AG04450 (cell line): ENCODE results near the gene INTS15. TPM values are rescaled to one million over a fixed set of nuclear protein-coding genes. Genes with fewer than 3 reads are reported as not detected.

Experiments used
- CTCF ChIA-PET: fragments of 300-600, 350-600 bp; formaldehyde crosslinking; extraction: SDS; loops from one replicate; lab custom pipeline; 2022; ENCODE audit warnings: antibody characterized with exemption, inconsistent platforms; lab: Charles Lee
- POLR2A ChIA-PET: fragments of 350-600 bp; formaldehyde crosslinking; extraction: SDS; loops from one replicate; lab custom pipeline; 2021; ENCODE audit warnings: antibody characterized with exemption, inconsistent platforms; lab: Yijun Ruan, JAX
- DNase-seq: peaks from one replicate; pipeline ENCODE4 v3.0.0-alpha.2; 2011; ENCODE audit warnings: low read depth, low spot score
- H3K27ac ChIP-seq: one replicate; pipeline ENCODE4 v1.5.1; 2012; ENCODE audit warnings: low read depth, low read length, control low read depth
- H3K27me3 ChIP-seq: one replicate; pipeline ENCODE4 v1.6.0; 2012; ENCODE audit warnings: low read length; ENCODE audit not compliant: control insufficient read depth, insufficient read depth
- H3K4me3 ChIP-seq: 2 replicates; pipeline ENCODE4 v1.5.1; 2011; ENCODE audit warnings: mild to moderate bottlenecking, low read depth, low read length, control low read depth
- H3K9me3 ChIP-seq: 2 replicates; pipeline ENCODE4 v1.5.1; 2012; ENCODE audit warnings: low read length; ENCODE audit not compliant: control insufficient read depth, insufficient read depth
- CTCF ChIP-seq: IDR thresholded peaks from 2 replicates; pipeline ENCODE4 v1.5.1; 2011; ENCODE audit warnings: low read depth, low read length, control low read depth, inconsistent platforms
- polyA plus RNA-seq: library from polyadenylated mRNA; depleted of rRNA; stranded (reverse); fragments of >200 nt; gene quantifications from 2 replicates; pipeline ENCODE4 v1.2.3, GENCODE V29; 2011

INTS15 gene
- polyA plus RNA-seq, 1 experiment = 17.1 TPM

GRCh38 chr7:6558837-6559236, 31.0 kb upstream of the INTS15 start:
- POLR2A ChIA-PET = no interaction called here
- CTCF ChIA-PET = interaction anchor here (0.6 to 2.9 kb wide), 10 partner anchors 9 to 43 kb away, joined by 3 to 26 read pairs (median 5); partner anchors contain the start of gene INTS15
- no peak overlapping the region for H3K4me3 ChIP-seq
- H3K9me3 ChIP-seq = no peaks in the 10 kb centered on the region
- H3K27me3 ChIP-seq = no peaks in the 10 kb centered on the region
- DNase-seq = no peak
- TF ChIP-seq CTCF = peak; percentile 49
- no peak overlapping the region for H3K27ac ChIP-seq

GRCh38 chr7:6559896-6560295, 29.9 kb upstream of the INTS15 start:
- DNase-seq = no peak
- POLR2A ChIA-PET = no interaction called here
- Histone ChIP-seq H3K27ac (no peak overlapping the region), H3K27me3 (peaks cover 4% of the 10 kb centered on the region), H3K9me3 (no peaks in the 10 kb centered on the region), H3K4me3 (no peak overlapping the region)
- no peak for TF ChIP-seq CTCF
- CTCF ChIA-PET = interaction anchor here (1.2 to 2.9 kb wide), 6 partner anchors 11 to 44 kb away, joined by 3 to 26 read pairs (median 5); partner anchors contain the start of gene INTS15

- no peak for DNase-seq
- ChIA-PET CTCF (interaction anchor here (1.5 kb wide), 1 partner anchor 46 kb away, joined by 5 read pairs; no protein-coding TSS in a partner anchor), POLR2A (no interaction called here)
- H3K27ac ChIP-seq = no peak overlapping the region
- TF ChIP-seq CTCF = no peak
- H3K4me3 ChIP-seq = no peak overlapping the region
- peaks cover 7% of the 10 kb centered on the region for H3K27me3 ChIP-seq
- H3K9me3 ChIP-seq = no peaks in the 10 kb centered on the region
Observed at GRCh38 chr7:6562106-6562505, 27.7 kb upstream of the INTS15 start.

- ChIA-PET POLR2A (no interaction called here), CTCF (no interaction called here)
- Histone ChIP-seq H3K27ac (no peak overlapping the region), H3K4me3 (no peak overlapping the region), H3K9me3 (no peaks in the 10 kb centered on the region), H3K27me3 (peaks cover 7% of the 10 kb centered on the region)
- no peak for DNase-seq
- TF ChIP-seq CTCF = no peak
Observed at GRCh38 chr7:6563936-6564770, 25.7 kb upstream of the INTS15 start.

GRCh38 chr7:6565655-6566054, 24.2 kb upstream of the INTS15 start:
- Histone ChIP-seq H3K4me3 (no peak overlapping the region), H3K27me3 (peaks cover 7% of the 10 kb centered on the region), H3K9me3 (no peaks in the 10 kb centered on the region; the same call in 1 of the 2 replicates), H3K27ac (no peak overlapping the region)
- CTCF ChIA-PET = interaction anchor here (0.5 kb wide), 1 partner anchor 9 kb away, joined by 6 read pairs; no protein-coding TSS in a partner anchor
- DNase-seq = no peak
- TF ChIP-seq CTCF = no peak
- POLR2A ChIA-PET = no interaction called here
